GM23338 (cell line): ENCODE data around the gene TNFRSF17. TPM values are rescaled to one million over a fixed set of nuclear protein-coding genes. Genes with fewer than 3 reads are reported as not detected.

ENCODE experiments used
- ATAC-seq: fragments of 200-7000 bp; cut with Tn5 transposase; 3 replicates; pipeline ENCODE4 v1.9.1; 2020
- DNase-seq: peaks from one replicate; pipeline ENCODE4 v3.0.0-alpha.2; 2015; ENCODE audit warnings: low spot score
- H2AFZ ChIP-seq: fragments of 200-600 bp; sonication (generic); 2 replicates; pipeline ENCODE4 v1.8.0; 2016; ENCODE audit warnings: antibody characterized with exemption, mild to moderate bottlenecking, moderate library complexity
- H3F3A ChIP-seq: fragments of 200-600 bp; sonication (generic); replicated peaks from 2 replicates; pipeline ENCODE4 v1.8.0; 2017; ENCODE audit warnings: antibody characterized with exemption, mixed run types, low read depth
- H3K27ac ChIP-seq: fragments of 200-600 bp; sonication (generic); 2 replicates; pipeline ENCODE4 v1.6.1; 2016; ENCODE audit warnings: low read depth
- H3K27me3 ChIP-seq: fragments of 200-600 bp; sonication (generic); 2 replicates; pipeline ENCODE4 v1.8.0; 2016; ENCODE audit warnings: mild to moderate bottlenecking, mixed run types, moderate library complexity; ENCODE audit not compliant: insufficient read depth
- H3K36me3 ChIP-seq: fragments of 200-600 bp; sonication (generic); 2 replicates; pipeline ENCODE4 v1.8.0; 2016; ENCODE audit warnings: mild to moderate bottlenecking; ENCODE audit not compliant: insufficient read depth
- H3K4me1 ChIP-seq: fragments of 200-600 bp; sonication (generic); 2 replicates; pipeline ENCODE4 v1.8.0; 2016; ENCODE audit warnings: mild to moderate bottlenecking, moderate library complexity; ENCODE audit not compliant: insufficient read depth
- H3K4me2 ChIP-seq: fragments of 200-600 bp; sonication (generic); 2 replicates; pipeline ENCODE4 v1.7.1; 2017; ENCODE audit warnings: mixed run types
- H3K4me3 ChIP-seq: fragments of 200-600 bp; sonication (generic); 2 replicates; pipeline ENCODE4 v1.6.1; 2016; ENCODE audit warnings: mixed run types
- H3K79me2 ChIP-seq: fragments of 200-600 bp; sonication (generic); replicated peaks from 2 replicates; pipeline ENCODE4 v1.8.0; 2017; ENCODE audit warnings: mild to moderate bottlenecking; ENCODE audit not compliant: insufficient read depth
- H3K9me2 ChIP-seq: fragments of 200-600 bp; sonication (generic); 2 replicates; pipeline ENCODE4 v1.8.0; 2017; ENCODE audit not compliant: insufficient read depth
- H4K20me1 ChIP-seq: fragments of 200-600 bp; sonication (generic); replicated peaks from 2 replicates; pipeline ENCODE4 v1.8.0; 2017; ENCODE audit warnings: mild to moderate bottlenecking; ENCODE audit not compliant: insufficient read depth
- H3K27ac Mint-ChIP-seq: 2 replicates; pipeline ENCODE4 v1.8.0; 2020; ENCODE audit warnings: inconsistent platforms, mild to moderate bottlenecking, moderate library complexity, mixed read lengths
- H3K27me3 Mint-ChIP-seq: 3 replicates; pipeline ENCODE4 v1.8.0; 2022; ENCODE audit warnings: low read depth, mild to moderate bottlenecking, moderate library complexity, mixed read lengths, inconsistent platforms; ENCODE audit not compliant: insufficient read depth, poor library complexity
- H3K36me3 Mint-ChIP-seq: 3 replicates; pipeline ENCODE4 v1.8.0; 2021; ENCODE audit warnings: low read depth, mild to moderate bottlenecking, inconsistent platforms, moderate library complexity, mixed read lengths
- H3K4me1 Mint-ChIP-seq: 3 replicates; pipeline ENCODE4 v1.8.0; 2020; ENCODE audit warnings: mild to moderate bottlenecking, inconsistent platforms, mixed read lengths
- H3K4me3 Mint-ChIP-seq: 3 replicates; pipeline ENCODE4 v1.8.0; 2021; ENCODE audit warnings: moderate library complexity, mild to moderate bottlenecking, inconsistent platforms, mixed read lengths
- H3K9me3 Mint-ChIP-seq: 3 replicates; pipeline ENCODE4 v1.8.0; 2020; ENCODE audit warnings: moderate library complexity, mild to moderate bottlenecking, inconsistent platforms, mixed read lengths
- CREB1 ChIP-seq: fragments of 250-450 bp; sonication (Bioruptor Pico); IDR thresholded peaks from 2 replicates; pipeline ENCODE4 v1.5.0; 2020; ENCODE audit warnings: low read depth, mild to moderate bottlenecking, moderate library complexity
- EZH2phosphoT487 ChIP-seq: fragments of 200-600 bp; sonication (generic); IDR thresholded peaks from one replicate; pipeline ENCODE4 v1.8.1; 2018; ENCODE audit warnings: antibody characterized with exemption; ENCODE audit not compliant: unreplicated experiment
- JUNB ChIP-seq: IDR thresholded peaks from one replicate; pipeline ENCODE4 v1.6.1; 2016; ENCODE audit warnings: antibody characterized with exemption; ENCODE audit not compliant: unreplicated experiment
- POLR2AphosphoS5 ChIP-seq: IDR thresholded peaks from 2 replicates; pipeline ENCODE4 v1.6.1; 2016; ENCODE audit warnings: antibody characterized with exemption, low read depth
- STAT1 ChIP-seq: IDR thresholded peaks from one replicate; pipeline ENCODE4 v1.6.1; 2016; ENCODE audit warnings: antibody characterized with exemption; ENCODE audit not compliant: unreplicated experiment
- ZNF331 ChIP-seq: fragments of 250-450 bp; sonication (Bioruptor Pico); IDR thresholded peaks from 2 replicates; pipeline ENCODE4 v1.5.0; 2020; ENCODE audit warnings: low read depth, mild to moderate bottlenecking, moderate library complexity
- polyA plus RNA-seq: library from polyadenylated mRNA; unstranded; fragments of >200 nt; fragmentation: Nextera tagmentation; extraction: Ambion mirVana; gene quantifications from 2 replicates; pipeline ENCODE4 v1.2.1, GENCODE V29; 2016
- total RNA-seq: library from RNA; depleted of rRNA; stranded (reverse); fragments of >200 nt; shearing (Covaris generic); gene quantifications from 2 replicates; pipeline ENCODE4 v1.2.3, GENCODE V29; 2014
- TF ChIP-seq, protein P1 (sequence below): IDR thresholded peaks from one replicate; pipeline ENCODE4 v1.6.1; 2018; ENCODE audit warnings: antibody characterized with exemption; ENCODE audit not compliant: unreplicated experiment
- TF ChIP-seq, protein P2 (sequence below), 2 experiments: fragments of 200-600 bp in 1 of 2; sonication (generic) in 1 of 2; conservative IDR thresholded peaks; 2 replicates each; pipeline versions ENCODE4 v1.5.1 to v1.6.1; 2016 to 2017; ENCODE audit warnings: antibody characterized with exemption in 2 of 2, low read depth in 2 of 2, mild to moderate bottlenecking in 2 of 2, moderate library complexity in 1 of 2
- TF ChIP-seq, protein P3 (sequence below): IDR thresholded peaks from 2 replicates; pipeline ENCODE4 v1.6.1; 2016; ENCODE audit warnings: antibody characterized with exemption

Gene TNFRSF17
- total and polyA plus RNA-seq, 2 experiments from 2014 or later, result not detected

DNA sequence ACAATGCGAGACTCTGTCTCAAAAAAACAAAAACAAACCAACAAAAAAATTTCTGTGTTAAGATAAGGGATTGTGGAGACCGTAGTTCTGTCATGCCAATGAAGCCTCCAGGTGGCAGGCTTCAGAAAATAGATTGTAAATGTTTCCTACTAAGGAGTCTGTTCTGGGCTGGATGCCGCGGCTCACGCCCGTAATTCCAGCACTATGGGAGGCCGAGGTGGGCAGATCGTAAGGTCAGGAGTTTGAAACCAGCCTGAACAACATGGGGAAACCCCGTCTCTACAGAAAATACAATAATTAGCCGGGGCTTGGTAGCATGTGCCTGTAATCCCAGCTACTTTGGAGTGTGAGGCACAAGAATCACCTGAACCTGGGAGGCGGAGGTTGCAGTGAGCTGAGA, 7.1 kb downstream of the TNFRSF17 start:
- Mint-ChIP-seq H3K4me3 (no peak overlapping the region), H3K36me3 (no peaks in the 10 kb centered on the region; the same call in 1 of the 3 replicates), H3K4me1 (peaks cover 12% of the 10 kb centered on the region; the same call in 2 of the 3 replicates), H3K9me3 (peaks cover 3% of the 10 kb centered on the region; the same call in 1 of the 3 replicates), H3K27ac (0 out of 2 replicates have a peak overlapping the region, but pooled peaks have one; percentile 48), H3K27me3 (peaks cover 10% of the 10 kb centered on the region)
- peak; percentile 66 for DNase-seq
- no peaks in the 10 kb centered on the region for H3F3A ChIP-seq
- H3K4me3 ChIP-seq, result no peak overlapping the region
- H4K20me1 ChIP-seq, result no peaks in the 10 kb centered on the region
- peaks cover 8% of the 10 kb centered on the region; the same call in 1 of the 2 replicates for H3K79me2 ChIP-seq
- no peak overlapping the region for H2AFZ ChIP-seq
- no peaks in the 10 kb centered on the region for H3K4me1 ChIP-seq
- TF ChIP-seq, protein P1, sequence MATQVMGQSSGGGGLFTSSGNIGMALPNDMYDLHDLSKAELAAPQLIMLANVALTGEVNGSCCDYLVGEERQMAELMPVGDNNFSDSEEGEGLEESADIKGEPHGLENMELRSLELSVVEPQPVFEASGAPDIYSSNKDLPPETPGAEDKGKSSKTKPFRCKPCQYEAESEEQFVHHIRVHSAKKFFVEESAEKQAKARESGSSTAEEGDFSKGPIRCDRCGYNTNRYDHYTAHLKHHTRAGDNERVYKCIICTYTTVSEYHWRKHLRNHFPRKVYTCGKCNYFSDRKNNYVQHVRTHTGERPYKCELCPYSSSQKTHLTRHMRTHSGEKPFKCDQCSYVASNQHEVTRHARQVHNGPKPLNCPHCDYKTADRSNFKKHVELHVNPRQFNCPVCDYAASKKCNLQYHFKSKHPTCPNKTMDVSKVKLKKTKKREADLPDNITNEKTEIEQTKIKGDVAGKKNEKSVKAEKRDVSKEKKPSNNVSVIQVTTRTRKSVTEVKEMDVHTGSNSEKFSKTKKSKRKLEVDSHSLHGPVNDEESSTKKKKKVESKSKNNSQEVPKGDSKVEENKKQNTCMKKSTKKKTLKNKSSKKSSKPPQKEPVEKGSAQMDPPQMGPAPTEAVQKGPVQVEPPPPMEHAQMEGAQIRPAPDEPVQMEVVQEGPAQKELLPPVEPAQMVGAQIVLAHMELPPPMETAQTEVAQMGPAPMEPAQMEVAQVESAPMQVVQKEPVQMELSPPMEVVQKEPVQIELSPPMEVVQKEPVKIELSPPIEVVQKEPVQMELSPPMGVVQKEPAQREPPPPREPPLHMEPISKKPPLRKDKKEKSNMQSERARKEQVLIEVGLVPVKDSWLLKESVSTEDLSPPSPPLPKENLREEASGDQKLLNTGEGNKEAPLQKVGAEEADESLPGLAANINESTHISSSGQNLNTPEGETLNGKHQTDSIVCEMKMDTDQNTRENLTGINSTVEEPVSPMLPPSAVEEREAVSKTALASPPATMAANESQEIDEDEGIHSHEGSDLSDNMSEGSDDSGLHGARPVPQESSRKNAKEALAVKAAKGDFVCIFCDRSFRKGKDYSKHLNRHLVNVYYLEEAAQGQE, result no peak
- TF ChIP-seq, protein P2, sequence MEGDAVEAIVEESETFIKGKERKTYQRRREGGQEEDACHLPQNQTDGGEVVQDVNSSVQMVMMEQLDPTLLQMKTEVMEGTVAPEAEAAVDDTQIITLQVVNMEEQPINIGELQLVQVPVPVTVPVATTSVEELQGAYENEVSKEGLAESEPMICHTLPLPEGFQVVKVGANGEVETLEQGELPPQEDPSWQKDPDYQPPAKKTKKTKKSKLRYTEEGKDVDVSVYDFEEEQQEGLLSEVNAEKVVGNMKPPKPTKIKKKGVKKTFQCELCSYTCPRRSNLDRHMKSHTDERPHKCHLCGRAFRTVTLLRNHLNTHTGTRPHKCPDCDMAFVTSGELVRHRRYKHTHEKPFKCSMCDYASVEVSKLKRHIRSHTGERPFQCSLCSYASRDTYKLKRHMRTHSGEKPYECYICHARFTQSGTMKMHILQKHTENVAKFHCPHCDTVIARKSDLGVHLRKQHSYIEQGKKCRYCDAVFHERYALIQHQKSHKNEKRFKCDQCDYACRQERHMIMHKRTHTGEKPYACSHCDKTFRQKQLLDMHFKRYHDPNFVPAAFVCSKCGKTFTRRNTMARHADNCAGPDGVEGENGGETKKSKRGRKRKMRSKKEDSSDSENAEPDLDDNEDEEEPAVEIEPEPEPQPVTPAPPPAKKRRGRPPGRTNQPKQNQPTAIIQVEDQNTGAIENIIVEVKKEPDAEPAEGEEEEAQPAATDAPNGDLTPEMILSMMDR (conservative IDR thresholded peaks at IDR 0.05; ENCODE audit: low read depth in 2 of 2), result peak; percentile 40 to 53
- H3K9me2 ChIP-seq, result no peaks in the 10 kb centered on the region
- H3K27me3 ChIP-seq, result no peaks in the 10 kb centered on the region
- H3K4me2 ChIP-seq, result no peak overlapping the region
- ATAC-seq, result peak; percentile 15
- no peak overlapping the region for H3K27ac ChIP-seq
- H3K36me3 ChIP-seq, result no peaks in the 10 kb centered on the region

DNA sequence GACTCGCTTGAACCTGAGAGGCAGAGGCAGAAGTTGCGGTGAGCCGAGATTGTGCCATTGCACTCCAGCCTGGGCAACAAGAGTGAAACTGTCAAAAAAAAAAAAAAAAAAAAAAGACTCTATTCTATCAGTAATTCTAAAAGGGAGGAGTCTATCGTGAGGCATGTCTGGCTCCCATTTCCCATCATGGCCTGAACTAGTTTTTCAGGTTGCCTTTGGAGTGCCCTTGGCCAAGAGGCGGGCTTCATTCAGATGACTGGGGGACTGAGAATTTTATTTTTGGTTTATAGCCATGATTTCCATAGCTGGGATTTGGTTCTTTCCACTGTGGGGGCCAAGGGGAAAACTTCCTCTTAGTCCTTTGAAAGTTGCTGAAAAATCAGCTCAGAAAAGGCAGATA, 8.1 kb downstream of the TNFRSF17 start:
- Histone ChIP-seq H3K4me2 (no peak overlapping the region), H4K20me1 (no peaks in the 10 kb centered on the region), H3F3A (0 out of 2 replicates have a peak, but pooled peaks cover 2% of the 10 kb centered on the region), H3K9me2 (no peaks in the 10 kb centered on the region), H3K4me1 (peaks cover 6% of the 10 kb centered on the region), H3K27me3 (no peaks in the 10 kb centered on the region), H3K27ac (no peak overlapping the region), H2AFZ (no peak overlapping the region), H3K4me3 (no peak overlapping the region), H3K79me2 (peaks cover 11% of the 10 kb centered on the region), H3K36me3 (no peaks in the 10 kb centered on the region)
- ATAC-seq, result no peak
- H3K4me3 Mint-ChIP-seq, result no peak overlapping the region
- H3K27me3 Mint-ChIP-seq, result peaks cover 10% of the 10 kb centered on the region
- no peaks in the 10 kb centered on the region; the same call in 1 of the 3 replicates for H3K36me3 Mint-ChIP-seq
- H3K9me3 Mint-ChIP-seq, result peaks cover 3% of the 10 kb centered on the region; the same call in 1 of the 3 replicates
- H3K4me1 Mint-ChIP-seq, result peaks cover 21% of the 10 kb centered on the region
- no peak for DNase-seq
- no peak overlapping the region for H3K27ac Mint-ChIP-seq
- TF ChIP-seq JUNB (no peak), ZNF331 (CRISPR knock-in tag) (no peak), POLR2AphosphoS5 (no peak), CREB1 (CRISPR knock-in tag) (no peak), STAT1 (no peak), EZH2phosphoT487 (no peak)
- TF ChIP-seq, protein P2 (conservative IDR thresholded peaks at IDR 0.05; ENCODE audit: low read depth in 2 of 2), result no peak
- TF ChIP-seq, protein P3, sequence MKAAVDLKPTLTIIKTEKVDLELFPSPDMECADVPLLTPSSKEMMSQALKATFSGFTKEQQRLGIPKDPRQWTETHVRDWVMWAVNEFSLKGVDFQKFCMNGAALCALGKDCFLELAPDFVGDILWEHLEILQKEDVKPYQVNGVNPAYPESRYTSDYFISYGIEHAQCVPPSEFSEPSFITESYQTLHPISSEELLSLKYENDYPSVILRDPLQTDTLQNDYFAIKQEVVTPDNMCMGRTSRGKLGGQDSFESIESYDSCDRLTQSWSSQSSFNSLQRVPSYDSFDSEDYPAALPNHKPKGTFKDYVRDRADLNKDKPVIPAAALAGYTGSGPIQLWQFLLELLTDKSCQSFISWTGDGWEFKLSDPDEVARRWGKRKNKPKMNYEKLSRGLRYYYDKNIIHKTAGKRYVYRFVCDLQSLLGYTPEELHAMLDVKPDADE, result no peak
- TF ChIP-seq, protein P1, result no peak
